Measurements from ENCODE around the gene NTNG1. TPM values are rescaled to one million over a fixed set of nuclear protein-coding genes. Genes with fewer than 3 reads are reported as not detected.

NTNG1 gene
- total and polyA plus RNA-seq, 10 of the 15 experiments (the other 5 are each of a cell fraction or from before 2014, with no cell fraction given) = 0.18 to 2.3 (median 1.1) TPM; not detected in 1

DNA sequence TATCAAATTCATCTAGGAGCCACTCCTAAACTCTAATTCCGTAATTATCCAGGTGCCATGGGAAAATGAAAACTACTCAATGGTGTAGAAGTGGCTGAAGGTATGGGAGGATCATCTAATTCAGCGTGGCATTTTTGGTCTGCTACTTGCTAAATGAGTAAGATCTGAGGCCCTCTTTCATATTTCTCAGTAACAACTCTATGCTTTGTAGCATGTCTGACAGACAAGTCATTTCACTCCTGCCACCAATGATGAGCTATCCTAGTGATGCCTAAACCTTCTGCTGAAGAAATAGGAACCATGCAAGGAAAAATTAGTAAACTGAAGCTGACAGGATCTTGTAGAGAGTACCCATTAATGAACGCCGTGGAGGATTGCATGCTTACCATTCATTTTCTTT, 145.3 kb downstream of the NTNG1 start (continued):
- TF ChIP-seq, protein P1, sequence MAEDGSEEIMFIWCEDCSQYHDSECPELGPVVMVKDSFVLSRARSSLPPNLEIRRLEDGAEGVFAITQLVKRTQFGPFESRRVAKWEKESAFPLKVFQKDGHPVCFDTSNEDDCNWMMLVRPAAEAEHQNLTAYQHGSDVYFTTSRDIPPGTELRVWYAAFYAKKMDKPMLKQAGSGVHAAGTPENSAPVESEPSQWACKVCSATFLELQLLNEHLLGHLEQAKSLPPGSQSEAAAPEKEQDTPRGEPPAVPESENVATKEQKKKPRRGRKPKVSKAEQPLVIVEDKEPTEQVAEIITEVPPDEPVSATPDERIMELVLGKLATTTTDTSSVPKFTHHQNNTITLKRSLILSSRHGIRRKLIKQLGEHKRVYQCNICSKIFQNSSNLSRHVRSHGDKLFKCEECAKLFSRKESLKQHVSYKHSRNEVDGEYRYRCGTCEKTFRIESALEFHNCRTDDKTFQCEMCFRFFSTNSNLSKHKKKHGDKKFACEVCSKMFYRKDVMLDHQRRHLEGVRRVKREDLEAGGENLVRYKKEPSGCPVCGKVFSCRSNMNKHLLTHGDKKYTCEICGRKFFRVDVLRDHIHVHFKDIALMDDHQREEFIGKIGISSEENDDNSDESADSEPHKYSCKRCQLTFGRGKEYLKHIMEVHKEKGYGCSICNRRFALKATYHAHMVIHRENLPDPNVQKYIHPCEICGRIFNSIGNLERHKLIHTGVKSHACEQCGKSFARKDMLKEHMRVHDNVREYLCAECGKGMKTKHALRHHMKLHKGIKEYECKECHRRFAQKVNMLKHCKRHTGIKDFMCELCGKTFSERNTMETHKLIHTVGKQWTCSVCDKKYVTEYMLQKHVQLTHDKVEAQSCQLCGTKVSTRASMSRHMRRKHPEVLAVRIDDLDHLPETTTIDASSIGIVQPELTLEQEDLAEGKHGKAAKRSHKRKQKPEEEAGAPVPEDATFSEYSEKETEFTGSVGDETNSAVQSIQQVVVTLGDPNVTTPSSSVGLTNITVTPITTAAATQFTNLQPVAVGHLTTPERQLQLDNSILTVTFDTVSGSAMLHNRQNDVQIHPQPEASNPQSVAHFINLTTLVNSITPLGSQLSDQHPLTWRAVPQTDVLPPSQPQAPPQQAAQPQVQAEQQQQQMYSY (CRISPR knock-in tag; IDR thresholded peaks at IDR 0.05) = no peak
- TF ChIP-seq HDAC6 (IDR thresholded peaks at IDR 0.05; ENCODE audit: unreplicated experiment) (no peak), SMAD1 (IDR thresholded peaks at IDR 0.05; ENCODE audit: low read depth, partially characterized antibody) (no peak)
- TF ChIP-seq, protein P2, sequence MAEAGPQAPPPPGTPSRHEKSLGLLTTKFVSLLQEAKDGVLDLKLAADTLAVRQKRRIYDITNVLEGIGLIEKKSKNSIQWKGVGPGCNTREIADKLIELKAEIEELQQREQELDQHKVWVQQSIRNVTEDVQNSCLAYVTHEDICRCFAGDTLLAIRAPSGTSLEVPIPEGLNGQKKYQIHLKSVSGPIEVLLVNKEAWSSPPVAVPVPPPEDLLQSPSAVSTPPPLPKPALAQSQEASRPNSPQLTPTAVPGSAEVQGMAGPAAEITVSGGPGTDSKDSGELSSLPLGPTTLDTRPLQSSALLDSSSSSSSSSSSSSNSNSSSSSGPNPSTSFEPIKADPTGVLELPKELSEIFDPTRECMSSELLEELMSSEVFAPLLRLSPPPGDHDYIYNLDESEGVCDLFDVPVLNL (IDR thresholded peaks at IDR 0.05; ENCODE audit: low read depth, low read length) = no peak

DNA sequence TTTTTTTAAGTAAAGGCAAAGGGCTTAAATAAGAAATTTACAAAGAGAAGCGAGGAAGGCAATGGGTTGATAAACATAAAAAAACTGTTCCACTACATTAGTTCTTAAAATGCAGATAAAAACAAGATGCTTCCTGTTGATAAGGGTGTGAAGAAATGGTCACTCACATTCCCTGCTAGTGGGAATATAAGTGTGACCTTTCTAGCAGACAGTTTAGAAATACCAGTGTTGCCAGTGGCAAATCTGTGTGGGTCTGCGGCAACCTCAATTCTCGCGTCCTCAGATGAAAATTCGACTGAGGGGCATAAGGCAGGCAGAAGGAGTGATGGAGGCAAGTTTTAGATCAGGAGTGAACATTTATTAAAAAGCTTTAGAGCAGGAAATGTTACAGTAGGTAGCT, 151.1 kb downstream of the NTNG1 start:
- ChIA-PET RAD21 (ENCODE audit: unreplicated experiment) (no interaction called here), POLR2A (no interaction called here), CTCF (no interaction called here), SMC1A (ENCODE audit: uncharacterized antibody, unreplicated experiment) (interaction anchor here (1.1 kb wide), 1 partner anchor 18 kb away, joined by 3 read pairs; no protein-coding TSS in a partner anchor)
- Histone ChIP-seq H2AFZ (ENCODE audit: control insufficient read depth, low read depth, low read length) (no peak overlapping the region), H3K9ac (ENCODE audit: control insufficient read depth, insufficient read depth, low read length) (no peak overlapping the region), H3K9me3 (replicated peaks; ENCODE audit: control insufficient read depth, insufficient read depth, low read length) (no peaks in the 10 kb centered on the region), H3K79me2 (ENCODE audit: control insufficient read depth, insufficient read depth, low read length) (no peaks in the 10 kb centered on the region), H3K4me1 (ENCODE audit: control insufficient read depth, insufficient read depth, low read length) (no peaks in the 10 kb centered on the region), H3K27me3 (replicated peaks in 1 of 2; ENCODE audit: control insufficient read depth in 2 of 2, insufficient read depth in 2 of 2, low read length in 1 of 2) (no peaks in the 10 kb centered on the region; a peak in 1 of 4 replicates), H3K36me3 (ENCODE audit: control insufficient read depth in 2 of 2, insufficient read depth in 2 of 2, low read length in 1 of 2) (no peaks in the 10 kb centered on the region), H3K4me2 (ENCODE audit: control insufficient read depth, insufficient read depth) (no peak overlapping the region), H4K20me1 (ENCODE audit: control insufficient read depth, insufficient read depth) (no peaks in the 10 kb centered on the region), H3K27ac (ENCODE audit: control insufficient read depth, insufficient read depth) (no peak overlapping the region), H3K4me3 (no peak overlapping the region)
- ATAC-seq = no peak
- in situ Hi-C loops (cut with MboI) = loop anchor here (25.0 kb wide), 1 partner anchor 245 kb away; no protein-coding TSS in a partner anchor
- WGBS (ENCODE audit: insufficient coverage, insufficient replicate concordance, low lambda C conversion rate, missing lambda C conversion rate) = 74% methylated on average over 5 of the region's 5 CpGs
- no peak for DNase-seq (ENCODE audit: low read depth, low spot score)
- intact Hi-C loops (cut with micrococcal nuclease; ENCODE audit: unreplicated experiment) = loop anchor here (10.0 kb wide), 1 partner anchor 553 kb away; no protein-coding TSS in a partner anchor
- no TSS peak for BruUV-seq (replicated peaks)
- no peak for TF ChIP-seq NRF1 (conservative IDR thresholded peaks at IDR 0.05; ENCODE audit: low read depth, low read length)
- TF ChIP-seq MTA3 (IDR thresholded peaks at IDR 0.05; ENCODE audit: borderline replicate concordance, low read length) = no peak
- TF ChIP-seq JUND (IDR thresholded peaks at IDR 0.05; ENCODE audit: low read depth, low read length) = no peak
- TF ChIP-seq CREB1 (IDR thresholded peaks at IDR 0.05; ENCODE audit: low read depth) = no peak
- TF ChIP-seq ATF7 (IDR thresholded peaks at IDR 0.05; ENCODE audit: low read depth) = no peak
- no peak for TF ChIP-seq SMAD5 (IDR thresholded peaks at IDR 0.05; ENCODE audit: low read depth)
- TF ChIP-seq, protein P3, sequence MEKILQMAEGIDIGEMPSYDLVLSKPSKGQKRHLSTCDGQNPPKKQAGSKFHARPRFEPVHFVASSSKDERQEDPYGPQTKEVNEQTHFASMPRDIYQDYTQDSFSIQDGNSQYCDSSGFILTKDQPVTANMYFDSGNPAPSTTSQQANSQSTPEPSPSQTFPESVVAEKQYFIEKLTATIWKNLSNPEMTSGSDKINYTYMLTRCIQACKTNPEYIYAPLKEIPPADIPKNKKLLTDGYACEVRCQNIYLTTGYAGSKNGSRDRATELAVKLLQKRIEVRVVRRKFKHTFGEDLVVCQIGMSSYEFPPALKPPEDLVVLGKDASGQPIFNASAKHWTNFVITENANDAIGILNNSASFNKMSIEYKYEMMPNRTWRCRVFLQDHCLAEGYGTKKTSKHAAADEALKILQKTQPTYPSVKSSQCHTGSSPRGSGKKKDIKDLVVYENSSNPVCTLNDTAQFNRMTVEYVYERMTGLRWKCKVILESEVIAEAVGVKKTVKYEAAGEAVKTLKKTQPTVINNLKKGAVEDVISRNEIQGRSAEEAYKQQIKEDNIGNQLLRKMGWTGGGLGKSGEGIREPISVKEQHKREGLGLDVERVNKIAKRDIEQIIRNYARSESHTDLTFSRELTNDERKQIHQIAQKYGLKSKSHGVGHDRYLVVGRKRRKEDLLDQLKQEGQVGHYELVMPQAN (conservative IDR thresholded peaks at IDR 0.05) = no peak
- no peak for TF ChIP-seq IKZF1 (conservative IDR thresholded peaks at IDR 0.05)
- TF ChIP-seq, protein P4, sequence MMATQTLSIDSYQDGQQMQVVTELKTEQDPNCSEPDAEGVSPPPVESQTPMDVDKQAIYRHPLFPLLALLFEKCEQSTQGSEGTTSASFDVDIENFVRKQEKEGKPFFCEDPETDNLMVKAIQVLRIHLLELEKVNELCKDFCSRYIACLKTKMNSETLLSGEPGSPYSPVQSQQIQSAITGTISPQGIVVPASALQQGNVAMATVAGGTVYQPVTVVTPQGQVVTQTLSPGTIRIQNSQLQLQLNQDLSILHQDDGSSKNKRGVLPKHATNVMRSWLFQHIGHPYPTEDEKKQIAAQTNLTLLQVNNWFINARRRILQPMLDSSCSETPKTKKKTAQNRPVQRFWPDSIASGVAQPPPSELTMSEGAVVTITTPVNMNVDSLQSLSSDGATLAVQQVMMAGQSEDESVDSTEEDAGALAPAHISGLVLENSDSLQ (IDR thresholded peaks at IDR 0.05) = no peak
- TF ChIP-seq NR2C1 (IDR thresholded peaks at IDR 0.05) = no peak
- no peak for TF ChIP-seq MYB (IDR thresholded peaks at IDR 0.05; ENCODE audit: borderline replicate concordance, low read depth, low read length)
- no peak for TF ChIP-seq NFIC (IDR thresholded peaks at IDR 0.05; ENCODE audit: low read depth, low read length)
- no peak for TF ChIP-seq ZNF207 (IDR thresholded peaks at IDR 0.05; ENCODE audit: borderline replicate concordance)
- no peak for FAIRE-seq
